Activated CD8-positive, alpha-beta memory T cell treated with anti-CD3 and anti-CD28 coated beads, Interleukin-2, amount 50 U/mL, for 24 hours (primary cell): ENCODE data around the gene SHISA9.

Source experiments
- DNase-seq: peaks from one replicate; pipeline ENCODE4 v3.0.0-alpha.2; 2020; ENCODE audit errors: extremely low read depth

SHISA9 gene

DNA sequence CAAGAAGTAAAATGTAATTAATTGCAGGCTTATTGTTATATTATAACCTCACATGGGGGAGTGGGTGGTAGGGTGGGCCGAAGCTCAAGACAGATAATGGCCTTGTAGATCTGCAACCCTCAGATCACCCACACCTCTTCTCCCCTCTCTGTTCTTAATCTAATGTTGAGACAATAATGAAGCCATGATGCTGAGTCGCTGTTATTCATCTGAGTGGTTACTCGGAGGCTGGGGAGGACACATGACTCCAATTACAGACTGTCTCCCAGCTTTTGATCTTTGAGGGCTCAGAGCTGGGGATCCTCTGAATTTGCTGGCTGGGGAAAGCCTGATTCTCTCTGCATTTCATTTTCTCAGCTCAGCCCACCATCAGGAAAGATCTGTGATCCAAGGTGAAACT lies 275.3 kb downstream of the SHISA9 start:
- no peak for DNase-seq

DNA sequence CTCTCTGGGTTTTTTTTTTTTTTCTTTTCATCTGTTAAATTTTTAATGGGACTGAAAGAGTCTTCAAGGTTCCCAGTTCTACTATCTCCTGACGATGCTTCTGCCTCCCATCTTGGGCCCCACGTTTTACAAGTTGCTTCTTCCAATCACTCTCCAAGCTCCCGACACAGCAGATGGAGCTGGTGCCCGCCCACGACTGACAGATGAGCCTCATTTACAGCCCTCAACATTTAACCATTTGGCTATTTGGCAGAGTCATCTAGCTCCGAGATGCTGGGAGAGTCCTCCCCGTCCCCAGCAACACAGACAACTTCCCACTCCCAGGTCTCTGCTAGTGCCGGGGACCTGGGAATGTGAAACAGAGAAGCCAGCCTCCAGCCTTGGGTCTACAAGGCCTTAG lies 276.9 kb downstream of the SHISA9 start:
- no peak for DNase-seq

- no peak for DNase-seq
Measured at GRCh38 chr16:13181432-13181831, 280.0 kb downstream of the SHISA9 start.

GRCh38 chr16:13186813-13187212 lies 285.4 kb downstream of the SHISA9 start:
- no peak for DNase-seq

GRCh38 chr16:13189250-13189649 lies 287.9 kb downstream of the SHISA9 start:
- DNase-seq: no peak

DNA sequence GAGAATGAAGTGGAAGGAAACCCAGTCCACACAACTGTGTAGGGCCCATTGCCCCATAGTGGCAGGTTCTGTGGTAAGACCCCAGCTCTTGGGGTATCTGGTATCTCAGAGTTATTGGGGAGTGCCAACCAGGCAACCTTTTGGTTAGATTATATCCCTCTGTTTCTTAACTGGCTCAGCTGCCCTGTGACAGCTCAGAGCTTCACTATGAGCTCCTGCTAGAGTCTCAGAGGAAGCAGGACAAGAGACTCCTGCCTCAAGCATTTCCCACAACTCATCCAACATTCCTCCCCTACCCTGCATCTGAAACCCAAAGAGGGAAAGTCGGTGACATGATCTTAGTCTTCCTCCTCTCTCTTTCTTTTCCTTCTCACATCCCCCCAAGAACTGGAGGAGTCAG lies 292.3 kb downstream of the SHISA9 start:
- no peak for DNase-seq

DNA sequence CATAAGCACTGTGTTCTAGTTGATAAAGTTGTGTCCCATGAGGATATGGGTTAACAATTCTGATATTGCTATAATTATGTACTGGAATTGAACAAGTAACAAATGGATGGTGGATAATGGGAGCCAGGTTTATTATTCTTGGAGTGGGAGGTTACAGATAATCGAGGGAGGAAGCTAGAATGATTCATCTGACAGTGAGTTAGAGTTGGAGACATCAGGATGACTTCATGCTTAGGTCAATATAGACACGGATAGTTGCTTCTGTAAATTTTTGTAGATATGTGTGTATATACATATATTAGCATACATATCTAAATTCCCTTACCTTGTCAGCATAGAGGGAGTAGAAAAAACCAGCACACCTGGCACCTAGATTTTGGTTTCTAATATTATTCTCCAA lies 293.4 kb downstream of the SHISA9 start:
- DNase-seq: no peak

DNA sequence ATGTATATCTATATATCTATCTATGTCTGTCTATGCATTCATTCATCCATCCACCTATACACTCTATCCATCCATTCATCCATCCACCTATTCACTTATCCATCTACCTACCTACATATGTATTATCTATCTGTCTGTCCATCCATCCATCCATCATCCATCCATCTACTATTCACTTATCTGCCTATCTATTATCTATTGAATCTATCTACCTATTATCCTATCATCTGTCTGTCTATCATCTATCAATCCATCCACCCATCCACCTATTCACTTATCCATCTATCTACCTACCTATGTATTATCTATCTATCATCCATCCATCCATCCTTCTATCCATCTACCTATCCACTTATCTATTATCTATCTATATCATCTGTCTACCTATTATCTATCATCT lies 302.3 kb downstream of the SHISA9 start:
- no peak for DNase-seq

DNA sequence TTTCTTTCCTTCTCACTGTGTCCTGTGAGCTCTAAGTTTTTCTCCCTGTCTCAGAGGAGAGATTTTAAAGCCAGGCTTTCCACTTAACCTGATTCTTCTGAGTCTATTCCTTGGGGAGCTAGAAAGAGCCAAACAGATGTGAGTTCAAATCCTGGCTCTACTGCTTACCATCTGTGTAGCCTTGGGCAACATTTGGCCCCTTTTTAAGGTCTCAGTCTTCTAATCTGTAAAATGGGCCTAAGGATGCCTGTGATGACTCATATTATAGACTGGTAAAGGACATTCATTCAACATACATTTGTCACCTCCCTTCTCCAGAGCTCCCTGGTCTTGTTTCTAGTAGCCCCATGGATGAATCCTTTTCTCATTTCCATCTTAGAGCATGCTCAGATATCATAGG lies 304.0 kb downstream of the SHISA9 start:
- no peak for DNase-seq

DNA sequence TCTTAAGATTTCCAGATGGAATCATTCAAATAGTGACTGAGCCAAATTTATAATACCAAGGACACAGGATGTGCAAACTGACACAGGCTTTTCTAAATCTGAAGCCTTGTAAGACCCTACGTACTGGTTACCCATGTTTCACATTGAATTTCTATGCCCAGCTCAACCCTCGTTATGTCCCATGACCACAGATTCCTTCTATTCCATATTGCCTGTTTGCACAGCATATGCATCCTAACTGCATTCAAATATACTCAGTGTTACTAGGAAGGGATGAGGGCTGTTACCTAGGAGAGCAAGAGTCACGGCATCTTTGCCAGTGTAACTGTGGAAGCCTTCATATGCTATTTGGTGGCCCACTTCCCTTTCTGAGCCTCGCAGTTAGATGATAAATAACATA lies 305.2 kb downstream of the SHISA9 start:
- DNase-seq: no peak

GRCh38 chr16:13207151-13207550 lies 305.8 kb downstream of the SHISA9 start:
- no peak for DNase-seq

GRCh38 chr16:13223666-13224065 lies 322.3 kb downstream of the SHISA9 start:
- DNase-seq: no peak

DNA sequence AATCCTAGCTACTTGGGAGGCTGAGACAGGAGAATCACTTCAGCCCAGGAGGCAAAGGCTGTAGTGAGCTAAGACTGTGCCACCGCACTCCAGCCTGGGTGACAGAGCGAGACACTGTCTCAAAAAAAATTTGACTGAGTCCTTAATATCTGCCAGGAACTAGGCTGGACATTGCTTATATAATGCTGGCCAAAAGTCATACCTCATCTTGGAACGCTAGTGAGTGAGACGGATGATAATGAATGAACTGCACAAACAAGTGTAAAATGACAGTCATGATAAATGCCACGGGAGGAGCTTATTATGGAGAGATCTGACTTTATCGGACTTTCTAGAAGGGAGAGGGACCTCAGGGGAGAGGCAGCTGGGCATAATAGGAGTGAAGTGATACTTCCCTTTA lies 327.6 kb downstream of the SHISA9 start:
- no peak for DNase-seq

DNA sequence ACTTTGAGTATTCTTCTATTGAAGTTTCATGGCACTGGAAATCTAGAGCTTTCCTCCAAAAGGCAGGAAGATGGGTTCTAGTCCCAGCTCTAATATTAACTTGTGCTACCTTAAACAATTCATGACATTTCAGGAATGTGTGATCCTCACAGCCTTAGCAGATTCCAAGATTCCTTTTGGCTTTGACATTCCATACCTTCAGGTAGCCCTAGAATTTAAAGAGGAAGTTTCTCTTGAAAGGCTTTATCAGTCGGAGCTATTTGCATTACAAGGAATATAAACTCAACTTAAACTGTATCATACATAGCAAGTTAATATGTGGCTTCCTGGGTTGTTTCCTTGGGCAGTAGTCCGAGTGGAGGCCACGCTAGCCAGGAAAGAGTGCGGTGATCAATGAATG lies 330.0 kb downstream of the SHISA9 start:
- DNase-seq: no peak

DNA sequence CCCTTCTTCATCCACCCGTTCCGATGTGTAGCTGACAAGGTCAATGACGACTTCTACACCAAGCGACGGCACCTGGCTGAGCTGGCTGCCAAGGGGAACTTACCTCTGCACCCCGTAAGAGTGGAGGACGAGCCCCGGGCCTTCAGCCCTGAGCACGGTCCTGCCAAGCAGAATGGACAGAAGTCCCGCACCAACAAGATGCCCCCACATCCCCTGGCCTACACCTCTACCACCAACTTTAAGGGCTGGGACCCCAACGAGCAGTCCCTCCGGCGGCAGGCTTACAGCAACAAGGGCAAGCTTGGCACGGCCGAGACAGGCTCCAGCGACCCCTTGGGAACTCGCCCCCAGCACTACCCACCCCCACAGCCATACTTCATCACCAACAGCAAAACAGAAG lies 333.6 kb downstream of the SHISA9 start:
- no peak for DNase-seq

GRCh38 chr16:13236308-13236707 lies 334.9 kb downstream of the SHISA9 start:
- DNase-seq: no peak

GRCh38 chr16:13238182-13238581 lies 336.8 kb downstream of the SHISA9 start:
- DNase-seq: no peak

GRCh38 chr16:13242201-13242600 lies 340.8 kb downstream of the SHISA9 start:
- DNase-seq: no peak

DNA sequence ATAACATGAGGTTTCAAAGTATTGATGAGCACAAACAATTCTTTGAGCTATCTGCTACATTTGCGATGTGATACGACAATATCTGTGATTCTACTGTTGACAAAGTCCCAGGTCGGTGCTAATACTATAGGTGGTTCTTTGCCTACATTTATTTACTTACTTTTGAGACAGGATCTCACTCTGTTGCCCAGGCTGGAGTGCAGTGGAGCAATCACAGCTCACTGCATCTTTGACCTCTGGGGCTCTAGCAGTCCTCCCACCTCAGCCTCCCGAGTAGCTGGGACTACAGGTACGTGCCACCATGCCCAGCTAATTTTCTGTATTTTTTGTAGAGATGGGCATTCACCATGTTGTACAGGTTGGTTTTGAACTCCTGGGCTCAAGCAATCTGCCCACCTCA lies 343.4 kb downstream of the SHISA9 start:
- DNase-seq: no peak

- no peak for DNase-seq
Measured at GRCh38 chr16:13245713-13246377, 344.4 kb downstream of the SHISA9 start.

DNA sequence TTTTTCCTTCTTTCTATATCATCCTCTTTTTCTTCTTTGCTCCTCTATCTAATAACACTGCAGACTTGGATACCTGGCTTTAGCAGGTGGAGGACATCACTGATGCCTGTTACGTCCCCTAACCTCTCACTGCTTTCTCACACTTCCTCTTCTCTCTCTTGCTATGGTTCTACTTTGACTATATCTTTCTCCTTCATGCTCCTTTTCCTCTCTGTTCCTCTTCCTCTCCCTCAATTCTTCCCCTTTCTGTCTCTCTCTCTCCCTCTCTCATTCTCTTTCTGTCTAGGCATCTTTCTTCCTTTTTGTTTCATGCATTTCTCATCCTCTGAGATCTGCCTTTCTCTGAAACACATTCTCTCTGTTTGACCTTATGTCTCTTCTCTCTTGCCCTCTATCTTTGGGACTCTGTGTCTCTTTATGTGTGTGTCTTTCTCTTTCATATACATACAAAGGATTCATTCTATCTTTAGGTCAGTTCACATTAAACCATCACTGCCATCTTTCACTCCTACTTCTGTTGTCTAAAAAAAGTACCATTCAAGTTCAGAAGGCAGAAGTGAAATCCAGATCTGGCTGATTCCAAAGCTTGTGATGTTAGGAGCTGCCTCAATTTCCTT lies 353.7 kb downstream of the SHISA9 start:
- DNase-seq: no peak

DNA sequence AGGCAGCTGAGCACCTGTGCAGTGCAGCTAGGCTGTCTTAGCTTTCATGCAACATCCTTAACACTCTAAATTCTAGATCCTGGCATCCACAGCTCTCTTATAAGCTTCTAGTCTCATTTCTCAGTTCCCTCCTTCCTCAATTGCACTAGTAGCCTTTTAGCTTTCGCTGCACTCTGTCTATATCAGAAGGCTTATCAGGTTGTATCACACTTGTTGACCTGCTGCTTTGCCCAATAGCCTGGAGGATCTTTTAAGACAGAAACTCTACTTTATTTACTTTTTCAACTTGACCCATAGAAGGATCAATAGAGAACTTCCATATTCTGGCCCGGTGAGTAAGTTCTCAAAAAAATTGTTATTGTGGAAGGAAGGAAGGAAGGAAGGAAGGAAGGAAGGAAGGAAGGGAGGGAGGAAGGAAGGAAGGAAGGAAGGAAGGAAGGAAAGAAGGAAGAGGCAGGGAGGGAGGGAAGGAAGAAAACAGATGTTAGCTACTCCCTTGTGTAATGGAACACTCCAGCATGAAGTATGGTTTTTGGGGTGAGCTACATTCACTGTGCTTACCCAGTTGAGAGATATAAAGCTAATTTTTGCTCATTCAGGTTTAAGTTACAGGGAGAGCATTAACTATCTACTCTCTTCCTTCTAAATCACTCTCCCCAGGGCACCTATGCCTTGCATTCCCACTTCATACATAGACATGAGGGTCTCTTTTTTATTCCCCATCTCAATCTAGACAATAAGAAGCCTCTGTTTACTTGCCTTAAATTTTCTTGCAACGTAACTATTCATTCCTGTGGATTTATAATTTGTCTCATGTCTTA lies 361.1 kb downstream of the SHISA9 start:
- DNase-seq: no peak
